ACC112 (cell line): ENCODE measurements around the gene TYMP.

Experiments used
- H2AFZ ChIP-seq: fragments of 200-600 bp; sonication (generic); one replicate; pipeline ENCODE4 v1.6.0; 2017; ENCODE audit warnings: antibody characterized with exemption, low read length; ENCODE audit not compliant: unreplicated experiment
- H3K27ac ChIP-seq: fragments of 200-600 bp; sonication (generic); 2 replicates; pipeline ENCODE4 v1.5.1; 2014; ENCODE audit warnings: low read depth, mild to moderate bottlenecking, antibody characterized with exemption, low read length, moderate library complexity
- H3K27me3 ChIP-seq: fragments of 200-600 bp; sonication (generic); 2 replicates; pipeline ENCODE4 v1.6.1; 2014; ENCODE audit warnings: mild to moderate bottlenecking, antibody characterized with exemption, low read length, moderate library complexity, mixed read lengths; ENCODE audit not compliant: insufficient read depth
- H3K36me3 ChIP-seq: fragments of 200-600 bp; sonication (generic); 2 replicates; pipeline ENCODE4 v1.6.1; 2016; ENCODE audit warnings: mild to moderate bottlenecking, antibody characterized with exemption, low read length, moderate library complexity, mixed read lengths; ENCODE audit not compliant: insufficient read depth
- H3K4me1 ChIP-seq: fragments of 200-600 bp; sonication (generic); one replicate; pipeline ENCODE4 v1.6.1; 2016; ENCODE audit warnings: low read length, mixed read lengths; ENCODE audit not compliant: insufficient read depth, unreplicated experiment, control insufficient read depth
- H3K4me3 ChIP-seq: fragments of 200-600 bp; sonication (generic); 2 replicates; pipeline ENCODE4 v1.5.1; 2014; ENCODE audit warnings: mild to moderate bottlenecking, low read depth, low read length
- H3K79me2 ChIP-seq: fragments of 200-600 bp; sonication (generic); one replicate; pipeline ENCODE4 v1.6.0; 2016; ENCODE audit warnings: low read length; ENCODE audit not compliant: control insufficient read depth, unreplicated experiment, insufficient read depth

Gene TYMP

DNA sequence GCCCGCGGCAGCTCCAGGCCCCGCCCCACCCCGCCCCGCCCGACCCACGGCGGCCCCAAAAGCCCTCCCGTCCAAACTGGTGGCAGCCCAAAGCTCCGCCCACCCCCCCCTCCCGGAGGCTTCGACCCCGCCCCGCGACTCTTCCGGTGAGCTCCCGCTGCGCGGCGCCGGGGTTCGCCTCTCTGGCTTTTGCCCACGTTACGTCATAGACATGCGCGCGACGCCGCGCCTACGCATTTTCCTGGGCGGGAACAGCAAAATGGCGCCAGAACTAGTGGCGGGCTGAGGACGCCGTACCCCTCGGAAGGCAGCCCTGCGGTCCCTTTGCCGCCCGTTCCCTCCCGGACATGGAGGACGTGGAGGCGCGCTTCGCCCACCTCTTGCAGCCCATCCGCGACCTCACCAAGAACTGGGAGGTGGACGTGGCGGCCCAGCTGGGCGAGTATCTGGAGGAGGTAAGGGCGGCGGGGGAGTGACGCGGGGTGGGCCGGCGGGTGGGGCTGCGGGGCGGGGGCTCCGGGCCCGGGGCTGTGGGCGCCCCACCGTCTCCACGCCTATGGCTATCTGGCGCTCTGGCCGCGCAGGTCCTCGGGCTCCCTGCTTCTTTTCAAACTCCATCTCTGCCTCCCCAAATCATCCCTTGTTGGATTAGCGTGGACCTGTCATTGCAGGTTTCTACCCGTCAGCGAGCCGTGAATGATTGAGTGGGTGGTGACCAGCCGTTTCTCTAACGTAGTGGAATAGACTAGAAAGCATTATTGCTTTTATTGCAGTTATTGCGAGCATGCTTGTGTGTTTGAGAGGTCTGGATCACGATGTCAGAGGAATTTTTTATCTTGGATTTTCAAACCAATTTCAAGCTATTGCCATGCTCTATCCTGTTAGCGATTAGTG is 21.6 kb downstream of the TYMP start, which contains the start of gene NCAPH2:
Gene NCAPH2, plus strand, starts transcription at position 234 of the 894 bp plus-strand sequence. Its CDS starts 114 bp downstream, at position 348.
- peak within 1 kb of the TSS; percentile 84 for H3K27ac ChIP-seq
- H3K79me2 ChIP-seq = peaks cover 40% of the 10 kb centered on the region
- no peaks in the 10 kb centered on the region for H3K27me3 ChIP-seq
- H2AFZ ChIP-seq = peak within 1 kb of the TSS; percentile 68
- H3K36me3 ChIP-seq = no peaks in the 10 kb centered on the region
- H3K4me1 ChIP-seq = peaks cover 9% of the 10 kb centered on the region
- H3K4me3 ChIP-seq = peak within 1 kb of the TSS; percentile 97

DNA sequence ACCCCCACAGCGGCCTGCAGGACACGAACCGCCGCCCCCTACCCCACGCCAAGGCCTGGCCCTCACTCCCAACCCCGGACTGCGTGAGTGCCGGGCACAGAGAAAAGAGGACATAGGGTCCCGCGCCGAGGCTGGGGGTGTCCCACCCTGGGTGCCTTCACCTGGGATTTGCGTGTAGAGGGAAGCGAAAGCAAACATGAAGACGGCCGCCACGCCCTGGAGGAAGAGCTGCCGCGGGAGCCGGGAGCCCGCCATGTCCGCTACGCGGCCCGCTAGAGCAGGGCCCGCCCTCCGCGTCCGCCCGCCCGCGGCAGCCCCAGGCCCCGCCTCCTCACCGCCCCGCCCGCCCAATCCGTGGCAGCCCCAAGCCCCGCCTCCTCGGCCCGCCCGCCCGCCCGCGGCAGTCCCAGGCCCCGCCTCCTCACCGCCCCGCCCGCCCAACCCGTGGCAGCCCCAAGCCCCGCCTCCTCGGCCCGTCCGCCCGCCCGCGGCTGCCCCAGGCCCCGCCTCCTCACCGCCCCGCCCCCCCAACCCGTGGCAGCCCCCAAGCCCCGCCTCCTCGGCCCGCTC is 22.3 kb downstream of the TYMP start, which contains the start of gene LMF2:
Gene LMF2, minus strand, starts transcription at position 282 of the 570 bp plus-strand sequence. Its CDS starts 27 bp downstream, at position 255.
- H3K79me2 ChIP-seq = peaks cover 35% of the 10 kb centered on the region
- H3K4me3 ChIP-seq = peak within 1 kb of the TSS; percentile 97
- H3K27me3 ChIP-seq = no peaks in the 10 kb centered on the region
- H3K4me1 ChIP-seq = peaks cover 9% of the 10 kb centered on the region
- no peaks in the 10 kb centered on the region for H3K36me3 ChIP-seq
- peak within 1 kb of the TSS; percentile 84 for H3K27ac ChIP-seq
- peak within 1 kb of the TSS; percentile 68 for H2AFZ ChIP-seq

DNA sequence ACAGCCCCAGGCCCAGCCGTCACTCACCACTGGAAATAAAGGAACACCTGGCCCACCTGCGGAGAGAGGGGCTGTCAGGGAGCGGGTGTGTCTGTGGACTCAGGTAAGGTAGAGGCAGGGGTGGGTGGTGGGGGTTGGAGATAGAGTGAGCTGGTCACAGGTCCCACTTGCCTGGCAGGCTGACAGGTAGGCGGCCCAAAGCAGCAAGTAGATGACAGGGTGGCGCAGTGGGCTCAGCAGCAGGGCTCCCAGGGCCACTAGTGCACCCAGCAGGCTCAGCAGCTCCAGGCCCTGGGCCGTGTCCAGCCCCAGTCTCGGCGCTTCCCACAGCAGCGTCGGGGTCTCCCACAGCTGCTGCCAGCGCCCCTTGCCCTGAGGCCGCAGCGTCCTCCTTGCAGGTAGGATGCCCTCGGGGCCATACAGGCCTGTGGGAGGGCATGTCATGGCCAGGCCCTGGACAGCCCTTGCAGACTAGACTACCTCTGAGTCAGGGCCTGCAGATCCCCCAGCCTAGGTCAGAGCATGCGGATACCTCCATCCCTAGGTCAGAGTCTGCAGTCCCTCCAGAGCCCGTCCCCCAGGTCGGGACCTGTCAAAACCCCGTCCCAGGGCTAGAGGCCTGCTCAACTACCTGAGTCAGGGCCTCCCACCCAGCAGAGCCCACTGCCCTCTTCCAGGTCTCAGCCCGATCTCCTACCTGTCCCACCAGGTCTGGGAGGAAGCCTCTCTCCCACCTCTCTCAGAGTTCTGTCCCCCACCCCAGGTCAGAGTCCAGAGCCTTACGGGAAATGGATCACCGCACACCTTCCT is 23.0 kb downstream of the TYMP start:
- Histone ChIP-seq H2AFZ (peak overlapping the region; percentile 68), H3K36me3 (no peaks in the 10 kb centered on the region), H3K27ac (peak overlapping the region; percentile 51), H3K4me3 (peak overlapping the region; percentile 92), H3K4me1 (peaks cover 9% of the 10 kb centered on the region), H3K79me2 (peaks cover 35% of the 10 kb centered on the region), H3K27me3 (no peaks in the 10 kb centered on the region)

DNA sequence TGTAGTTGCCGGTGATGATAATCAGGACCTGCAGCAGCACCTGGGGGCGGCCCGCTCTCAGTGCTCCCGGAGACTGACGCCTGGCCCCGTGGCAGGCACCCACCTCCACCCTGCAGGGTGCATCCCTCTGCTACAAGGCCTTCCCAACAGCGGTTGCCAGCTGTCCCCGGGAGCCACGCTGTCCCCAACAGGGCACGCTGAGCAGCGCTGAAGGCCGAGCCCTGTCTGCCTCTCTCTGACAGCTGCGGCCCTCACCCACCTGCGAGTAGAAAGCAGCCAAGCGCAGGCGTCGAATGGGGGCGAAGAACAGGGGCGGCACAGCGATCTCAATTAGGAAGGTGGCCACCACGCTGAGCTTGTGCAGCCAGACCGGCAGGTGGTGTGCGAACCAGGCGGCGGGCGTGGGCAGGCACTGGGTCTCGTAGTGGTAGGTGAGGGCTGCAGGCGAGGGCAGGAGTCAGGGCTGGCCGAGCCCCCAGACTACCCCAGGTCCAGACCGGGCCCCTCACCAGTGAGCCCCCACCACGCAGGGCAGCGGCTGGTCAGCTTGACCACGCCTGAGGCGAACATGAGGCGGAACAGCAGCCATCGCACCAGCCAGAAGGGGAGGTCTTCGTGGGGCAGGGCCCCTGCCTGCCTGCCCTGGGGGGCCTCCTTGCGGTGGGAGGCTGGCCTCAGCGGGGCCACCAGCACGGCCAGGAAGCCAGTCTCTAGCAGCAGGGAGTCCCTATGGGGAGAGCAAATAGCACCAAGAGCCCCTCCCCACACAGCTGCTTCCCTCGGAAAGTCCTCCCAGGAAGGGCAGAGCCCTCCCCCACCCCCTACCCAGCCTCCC is 23.8 kb downstream of the TYMP start:
- Histone ChIP-seq H3K4me3 (peak overlapping the region; percentile 92), H3K4me1 (peaks cover 9% of the 10 kb centered on the region), H2AFZ (no peak overlapping the region), H3K27me3 (no peaks in the 10 kb centered on the region), H3K79me2 (peaks cover 35% of the 10 kb centered on the region), H3K27ac (no peak overlapping the region), H3K36me3 (no peaks in the 10 kb centered on the region)

DNA sequence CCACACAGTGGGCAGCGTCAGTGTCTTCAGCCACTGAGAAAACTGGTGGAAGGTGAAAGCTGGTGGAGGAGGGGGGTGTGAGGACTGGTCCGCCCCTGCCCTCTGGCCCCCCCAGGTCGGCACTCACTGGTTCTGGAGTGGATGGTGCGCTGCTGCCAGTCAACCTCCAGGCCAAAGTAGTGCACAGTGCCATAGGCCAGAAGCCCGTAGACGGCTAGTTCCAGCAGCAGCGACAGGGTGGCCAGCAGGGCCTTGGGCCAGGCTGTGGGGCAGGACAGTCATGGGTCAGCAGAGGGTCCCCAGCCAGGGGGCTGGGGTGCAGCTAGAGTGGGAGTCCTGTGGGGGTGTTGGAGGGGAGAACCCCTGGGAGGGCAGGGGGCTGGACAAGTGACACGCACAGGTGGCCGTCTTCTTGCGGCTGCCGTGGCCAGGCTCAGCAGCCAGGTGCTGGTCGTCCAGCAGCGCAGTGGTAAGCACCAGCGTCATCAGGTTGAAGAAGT is 24.5 kb downstream of the TYMP start:
- no peak overlapping the region for H2AFZ ChIP-seq
- H3K36me3 ChIP-seq = no peaks in the 10 kb centered on the region
- no peaks in the 10 kb centered on the region for H3K27me3 ChIP-seq
- H3K4me1 ChIP-seq = peaks cover 9% of the 10 kb centered on the region
- peaks cover 33% of the 10 kb centered on the region for H3K79me2 ChIP-seq
- no peak overlapping the region for H3K27ac ChIP-seq
- no peak overlapping the region for H3K4me3 ChIP-seq

DNA sequence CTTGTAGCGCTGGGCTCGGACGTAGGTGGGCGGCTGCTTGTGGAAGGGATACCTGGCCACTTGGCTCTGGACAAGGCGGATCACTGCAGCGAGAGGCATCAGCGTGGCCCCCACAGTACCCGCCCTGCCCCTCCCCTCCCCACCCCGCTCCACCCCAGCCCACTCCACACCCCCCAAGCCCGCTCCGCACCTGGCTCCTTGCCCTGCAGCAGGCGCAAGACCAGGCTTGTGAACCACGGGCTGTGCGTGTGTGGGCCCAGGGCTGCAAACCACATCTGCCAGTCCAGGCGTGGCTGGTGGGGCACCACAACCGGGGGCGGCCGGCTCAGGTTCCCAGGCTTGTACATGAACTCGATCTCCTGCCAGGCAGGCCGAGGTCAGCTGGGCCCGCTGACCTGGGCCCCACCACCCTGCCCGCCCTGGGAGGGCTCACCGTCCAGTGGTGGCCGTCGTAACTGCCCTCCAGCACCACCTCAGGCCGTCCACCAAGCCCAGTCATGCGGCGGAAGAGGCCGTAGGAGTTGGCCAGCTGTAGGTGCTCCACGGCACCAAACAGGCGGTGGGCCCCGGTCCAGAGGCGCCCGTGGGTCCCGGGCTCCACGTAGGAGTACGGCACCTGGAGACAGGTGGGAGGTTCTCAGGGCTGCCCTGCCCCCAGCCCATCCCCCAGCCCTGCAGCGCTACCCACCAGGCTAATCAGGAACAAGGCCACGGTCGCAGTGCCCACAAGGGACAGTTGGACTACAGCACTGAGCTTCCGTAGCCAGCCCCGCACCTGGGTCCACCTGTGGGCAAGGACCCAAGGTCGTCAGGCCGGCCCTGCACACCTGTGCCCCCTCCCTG is 25.2 kb downstream of the TYMP start:
- Histone ChIP-seq H3K4me3 (no peak overlapping the region), H3K36me3 (no peaks in the 10 kb centered on the region), H3K27ac (no peak overlapping the region), H3K79me2 (peaks cover 29% of the 10 kb centered on the region), H3K27me3 (no peaks in the 10 kb centered on the region), H2AFZ (no peak overlapping the region), H3K4me1 (peaks cover 8% of the 10 kb centered on the region)

DNA sequence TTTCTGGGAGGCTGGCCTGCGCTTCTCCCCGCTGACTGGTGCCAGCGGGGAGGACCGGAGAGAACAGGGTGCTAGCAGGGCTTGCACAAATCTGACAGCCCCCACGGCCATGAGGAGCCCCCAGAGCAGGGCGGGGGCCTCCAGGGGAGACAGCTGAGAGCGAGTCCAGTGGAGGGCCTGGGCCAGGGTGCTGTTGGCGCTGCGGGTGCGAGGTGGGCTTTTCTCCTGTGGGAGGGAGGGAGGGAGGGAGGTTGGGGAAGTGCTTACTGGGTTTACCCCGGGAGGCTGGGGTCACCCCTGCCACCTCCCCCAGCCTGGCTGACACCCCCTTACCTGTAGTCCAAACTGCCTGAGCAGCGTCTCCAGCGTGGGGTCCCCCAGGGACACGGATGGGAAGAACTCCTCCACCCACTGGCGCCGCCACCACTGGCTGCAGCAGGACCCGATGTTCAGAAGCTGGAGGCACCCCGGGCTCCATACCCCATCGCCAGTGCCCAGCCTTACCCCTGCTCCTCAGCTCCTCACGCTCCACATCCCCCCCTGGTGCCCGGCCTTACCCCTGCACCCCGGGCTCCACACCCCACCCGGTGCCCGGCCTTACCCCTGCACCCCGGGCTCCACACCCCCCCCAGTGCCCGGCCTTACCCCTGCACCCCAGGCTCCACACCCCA is 26.2 kb downstream of the TYMP start:
- no peak overlapping the region for H2AFZ ChIP-seq
- H3K27ac ChIP-seq = no peak overlapping the region
- H3K36me3 ChIP-seq = no peaks in the 10 kb centered on the region
- H3K4me3 ChIP-seq = no peak overlapping the region
- H3K27me3 ChIP-seq = no peaks in the 10 kb centered on the region
- peaks cover 19% of the 10 kb centered on the region for H3K79me2 ChIP-seq
- peaks cover 3% of the 10 kb centered on the region for H3K4me1 ChIP-seq

DNA sequence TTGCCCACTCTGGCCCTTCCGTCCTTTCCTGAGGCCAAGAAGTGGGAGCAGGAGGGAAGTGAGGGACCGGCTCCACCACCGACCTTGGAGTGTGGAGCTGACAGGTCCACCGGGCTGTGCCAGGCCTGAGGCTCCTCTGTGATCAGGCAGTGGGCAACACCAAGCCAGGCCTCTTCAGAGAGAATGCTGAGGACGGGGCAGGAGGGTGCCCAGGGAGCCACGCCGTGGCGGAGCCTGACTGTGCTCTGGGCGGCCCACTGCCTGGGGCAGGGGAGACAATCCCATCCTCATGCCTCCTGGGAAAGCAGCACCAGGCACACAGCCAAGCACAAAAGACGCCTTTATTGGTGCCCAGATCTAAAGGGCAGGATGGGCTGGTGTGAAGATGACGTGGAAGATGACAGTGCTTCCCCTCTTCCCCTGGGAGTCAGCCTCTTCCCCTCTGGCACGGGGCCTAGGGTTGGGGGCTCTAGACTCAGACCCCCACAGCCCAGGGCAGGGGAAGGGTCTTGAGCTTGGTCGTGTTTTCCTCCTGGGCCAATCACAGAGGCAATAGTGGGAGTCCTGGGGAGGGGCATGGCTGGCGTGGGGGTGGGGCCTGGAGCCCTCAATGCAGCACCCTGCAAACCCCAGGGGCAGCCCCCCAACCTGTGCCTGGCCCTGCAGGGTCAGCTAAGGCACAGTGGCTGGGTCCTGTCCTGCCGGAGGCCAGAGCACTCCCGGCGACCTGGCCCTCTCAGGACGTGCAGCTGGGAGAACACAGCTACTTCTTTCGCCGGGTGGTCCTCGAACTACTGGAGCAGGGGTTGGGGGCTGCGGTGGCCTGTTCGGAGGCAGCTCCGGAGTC is 27.0 kb downstream of the TYMP start:
- H3K79me2 ChIP-seq = peaks cover 17% of the 10 kb centered on the region
- H3K27me3 ChIP-seq = no peaks in the 10 kb centered on the region
- H3K27ac ChIP-seq = no peak overlapping the region
- no peak overlapping the region for H2AFZ ChIP-seq
- H3K4me3 ChIP-seq = no peak overlapping the region
- no peaks in the 10 kb centered on the region for H3K36me3 ChIP-seq
- H3K4me1 ChIP-seq = peaks cover 3% of the 10 kb centered on the region
